AG04450 (cell line): ENCODE results near the gene GIN1. TPM values are rescaled to one million over a fixed set of nuclear protein-coding genes. Genes with fewer than 3 reads are reported as not detected.
"Not testable (repeated sequence)": the region's sequence is repeated elsewhere in the genome, so short reads cannot be mapped to it uniquely, and the experiment has no call there.

Experiments used
- CTCF ChIA-PET: fragments of 300-600, 350-600 bp; formaldehyde crosslinking; extraction: SDS; loops from one replicate; lab custom pipeline; 2022; ENCODE audit warnings: antibody characterized with exemption, inconsistent platforms; lab: Charles Lee
- POLR2A ChIA-PET: fragments of 350-600 bp; formaldehyde crosslinking; extraction: SDS; loops from one replicate; lab custom pipeline; 2021; ENCODE audit warnings: antibody characterized with exemption, inconsistent platforms; lab: Yijun Ruan, JAX
- DNase-seq: peaks from one replicate; pipeline ENCODE4 v3.0.0-alpha.2; 2011; ENCODE audit warnings: low read depth, low spot score
- H3K27ac ChIP-seq: one replicate; pipeline ENCODE4 v1.5.1; 2012; ENCODE audit warnings: low read depth, low read length, control low read depth
- H3K27me3 ChIP-seq: one replicate; pipeline ENCODE4 v1.6.0; 2012; ENCODE audit warnings: low read length; ENCODE audit not compliant: control insufficient read depth, insufficient read depth
- H3K4me3 ChIP-seq: 2 replicates; pipeline ENCODE4 v1.5.1; 2011; ENCODE audit warnings: mild to moderate bottlenecking, low read depth, low read length, control low read depth
- H3K9me3 ChIP-seq: 2 replicates; pipeline ENCODE4 v1.5.1; 2012; ENCODE audit warnings: low read length; ENCODE audit not compliant: control insufficient read depth, insufficient read depth
- CTCF ChIP-seq: IDR thresholded peaks from 2 replicates; pipeline ENCODE4 v1.5.1; 2011; ENCODE audit warnings: low read depth, low read length, control low read depth, inconsistent platforms
- polyA plus RNA-seq: library from polyadenylated mRNA; depleted of rRNA; stranded (reverse); fragments of >200 nt; gene quantifications from 2 replicates; pipeline ENCODE4 v1.2.3, GENCODE V29; 2011

GIN1 gene
- polyA plus RNA-seq, 1 experiment = 7.7 TPM

GRCh38 chr5:103075442-103075841, 44.5 kb downstream of the GIN1 start:
- H3K27me3 ChIP-seq = no peaks in the 10 kb centered on the region
- no peak overlapping the region for H3K4me3 ChIP-seq
- no peak overlapping the region for H3K27ac ChIP-seq
- DNase-seq = no peak
- no peak for TF ChIP-seq CTCF
- peaks cover 12% of the 10 kb centered on the region for H3K9me3 ChIP-seq
- ChIA-PET CTCF (no interaction called here), POLR2A (no interaction called here)

- H3K27ac ChIP-seq, H3K27me3 ChIP-seq, H3K9me3 ChIP-seq, H3K4me3 ChIP-seq, CTCF ChIA-PET, DNase-seq, POLR2A ChIA-PET: not testable (repeated sequence)
These were observed 46.4 kb downstream of the GIN1 start for GRCh38 chr5:103073500-103073899.

- Histone ChIP-seq H3K9me3 (no peaks in the 10 kb centered on the region), H3K27ac (no peak overlapping the region), H3K4me3 (no peak overlapping the region), H3K27me3 (no peaks in the 10 kb centered on the region)
- ChIA-PET POLR2A (no interaction called here), CTCF (no interaction called here)
- no peak for DNase-seq
- no peak for TF ChIP-seq CTCF
These were observed 53.6 kb downstream of the GIN1 start for GRCh38 chr5:103066326-103066725.

- no peak for TF ChIP-seq CTCF
- Histone ChIP-seq H3K4me3 (no peak overlapping the region), H3K9me3 (no peaks in the 10 kb centered on the region), H3K27ac (no peak overlapping the region), H3K27me3 (no peaks in the 10 kb centered on the region)
- DNase-seq = no peak
- CTCF ChIA-PET = no interaction called here
- POLR2A ChIA-PET = no interaction called here
These were observed 59.4 kb downstream of the GIN1 start for GRCh38 chr5:103060424-103060954.

- Histone ChIP-seq H3K9me3 (no peaks in the 10 kb centered on the region), H3K4me3 (no peak overlapping the region), H3K27ac (no peak overlapping the region), H3K27me3 (no peaks in the 10 kb centered on the region)
- no peak for DNase-seq
- ChIA-PET CTCF (no interaction called here), POLR2A (no interaction called here)
- no peak for TF ChIP-seq CTCF
These were observed 60.4 kb downstream of the GIN1 start for GRCh38 chr5:103059525-103059924.
